Fibroblast of the conjunctiva (primary cell): Measurements from ENCODE around the gene ZNF672.
"Not testable (repeated sequence)": the region's sequence is repeated elsewhere in the genome, so short reads cannot be mapped to it uniquely, and the experiment has no call there.

Experiments used
- DNase-seq: peaks from one replicate; pipeline ENCODE4 v3.0.0-alpha.2; 2010; ENCODE audit warnings: low read depth

ZNF672 gene

DNA sequence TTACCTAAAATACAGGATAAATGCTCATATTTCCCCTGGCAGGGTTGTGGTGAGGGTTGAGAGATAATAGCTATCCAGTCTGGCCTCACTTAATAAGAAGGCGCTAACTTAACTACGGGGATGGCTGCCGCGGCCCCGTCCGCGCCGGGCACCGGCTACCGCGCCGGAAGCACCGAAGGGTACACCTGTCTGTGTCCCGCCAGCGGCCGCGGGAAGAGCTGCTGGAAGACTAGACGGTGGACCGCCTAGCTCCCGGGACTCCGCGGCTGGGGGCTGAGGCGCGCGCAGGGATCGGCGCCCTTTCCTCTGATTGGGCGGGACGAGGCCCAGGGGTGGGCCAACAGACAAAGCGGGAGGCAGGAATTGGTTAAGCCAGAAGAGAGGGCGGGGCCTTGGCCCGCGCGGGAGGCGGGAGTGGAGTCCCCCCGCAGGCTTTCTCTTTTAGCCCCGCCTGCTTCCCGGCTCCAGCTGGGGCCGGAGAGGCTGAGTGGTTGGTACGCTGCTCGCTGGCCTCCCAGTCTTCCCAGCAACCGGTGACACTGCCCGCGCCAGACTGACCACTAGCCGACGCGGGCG, at the start of gene ZNF672:
TSS of gene ZNF672 (plus strand) at position 444 of the 576 bp plus-strand sequence. CDS start 9,051 bp downstream, outside the sequence.
- DNase-seq: peak; percentile 95

- no peak for DNase-seq
These were observed 49.7 kb upstream of the ZNF672 start for GRCh38 chr1:248788327-248788726.

GRCh38 chr1:248789337-248789736, 48.7 kb upstream of the ZNF672 start:
- DNase-seq: not testable (repeated sequence)

GRCh38 chr1:248790456-248790855, 47.6 kb upstream of the ZNF672 start:
- no peak for DNase-seq

DNA sequence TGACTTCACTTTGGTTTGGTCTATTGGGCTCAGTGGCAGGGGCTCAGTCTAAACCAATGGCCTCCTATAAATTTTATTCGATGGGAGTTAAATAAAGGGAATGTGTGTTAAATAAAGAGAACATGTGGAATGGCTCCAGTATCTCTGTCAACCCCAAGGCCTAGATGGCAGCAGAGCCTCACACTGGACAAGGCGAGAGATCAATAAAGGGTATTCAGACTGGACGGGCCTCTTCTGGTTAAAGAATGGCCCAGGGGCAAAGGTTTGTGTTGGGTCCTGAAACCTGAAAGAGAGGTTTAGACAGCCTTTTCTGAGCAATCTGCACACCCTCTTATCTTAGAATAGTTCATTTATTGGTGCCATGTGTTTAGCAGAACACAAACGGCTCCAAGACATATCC, 47.0 kb upstream of the ZNF672 start:
- no peak for DNase-seq

DNA sequence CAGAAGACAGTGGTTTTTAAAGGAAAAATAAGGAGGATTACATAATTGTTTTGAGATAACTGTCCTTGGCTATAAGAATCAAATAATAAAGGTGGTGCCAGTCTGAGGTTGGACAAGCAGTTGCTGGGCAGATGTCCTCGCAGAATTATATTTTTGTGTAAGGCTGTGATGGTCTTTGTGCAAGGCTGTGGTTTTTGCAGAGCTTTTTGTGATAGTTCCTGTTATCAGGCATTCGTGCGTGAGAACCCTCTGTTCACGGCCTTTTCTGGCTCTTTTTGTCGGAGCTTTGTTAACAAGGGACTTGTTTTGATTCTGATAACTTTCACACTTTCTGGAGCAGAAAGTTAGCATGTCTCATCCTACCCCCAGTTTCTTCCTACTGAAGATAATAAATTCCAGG, 45.7 kb upstream of the ZNF672 start:
- DNase-seq: no peak

GRCh38 chr1:248793592-248793991, 44.4 kb upstream of the ZNF672 start:
- no peak for DNase-seq

DNA sequence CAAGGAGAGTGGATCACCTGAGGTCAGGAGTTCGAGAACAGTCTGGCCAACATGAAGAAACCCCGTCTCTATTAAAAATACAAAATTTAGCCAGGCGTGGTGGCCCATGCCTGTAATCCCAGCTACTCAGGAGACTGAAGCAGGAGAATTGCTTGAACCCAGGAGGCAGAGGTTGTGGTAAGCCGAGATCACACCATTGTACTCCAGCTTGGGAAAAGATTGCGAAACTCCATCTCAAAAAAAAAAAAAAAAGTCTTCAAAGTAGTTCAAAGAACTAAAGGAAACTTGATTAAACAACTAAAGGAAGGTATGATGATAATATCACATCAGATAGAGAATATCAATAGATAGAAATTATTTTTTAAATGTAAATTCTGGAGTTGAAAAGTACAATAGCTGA, 43.4 kb upstream of the ZNF672 start:
- DNase-seq: not testable (repeated sequence)

DNA sequence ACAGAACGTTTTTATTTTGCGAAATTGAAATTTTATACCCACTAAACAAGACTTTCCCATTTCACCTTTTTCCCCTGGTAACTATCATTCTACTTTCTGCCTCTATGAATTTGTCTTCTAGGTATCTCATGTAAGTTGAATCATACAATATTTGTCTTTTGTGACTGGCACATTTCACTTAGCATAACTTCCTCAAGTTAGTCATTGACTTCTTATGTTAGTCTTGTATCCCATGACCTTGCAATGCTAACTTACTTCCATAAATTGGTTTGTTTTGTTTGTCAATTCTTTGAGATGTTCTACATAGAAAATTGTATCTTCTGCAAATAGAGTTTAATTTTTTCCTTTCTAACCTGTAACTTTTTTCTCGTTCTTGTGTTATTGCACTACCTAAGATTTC, 39.2 kb upstream of the ZNF672 start:
- DNase-seq: no peak

- DNase-seq: no peak
These were observed 37.6 kb upstream of the ZNF672 start for GRCh38 chr1:248800459-248800858.

DNA sequence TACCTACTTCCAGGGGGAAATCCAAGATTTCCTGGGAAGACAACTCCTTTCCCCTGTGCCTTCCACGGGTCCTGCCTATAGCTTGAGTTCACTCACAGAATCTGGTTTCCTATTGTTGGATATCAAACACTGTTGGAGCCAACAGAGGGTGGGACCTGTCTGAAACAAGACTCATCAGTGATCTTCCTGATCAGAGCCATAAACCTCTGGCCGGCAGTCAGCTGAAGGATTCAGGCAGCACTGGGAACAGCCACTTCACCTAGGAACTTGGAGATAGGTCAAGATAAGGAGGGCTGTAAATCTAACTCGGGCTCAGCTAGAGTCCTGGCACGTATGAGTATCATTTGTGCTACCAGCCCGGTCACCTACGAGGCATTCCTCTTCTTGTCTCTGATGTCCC, 35.6 kb upstream of the ZNF672 start:
- no peak for DNase-seq

- DNase-seq: not testable (repeated sequence)
These were observed 34.5 kb upstream of the ZNF672 start for GRCh38 chr1:248803501-248803900.

DNA sequence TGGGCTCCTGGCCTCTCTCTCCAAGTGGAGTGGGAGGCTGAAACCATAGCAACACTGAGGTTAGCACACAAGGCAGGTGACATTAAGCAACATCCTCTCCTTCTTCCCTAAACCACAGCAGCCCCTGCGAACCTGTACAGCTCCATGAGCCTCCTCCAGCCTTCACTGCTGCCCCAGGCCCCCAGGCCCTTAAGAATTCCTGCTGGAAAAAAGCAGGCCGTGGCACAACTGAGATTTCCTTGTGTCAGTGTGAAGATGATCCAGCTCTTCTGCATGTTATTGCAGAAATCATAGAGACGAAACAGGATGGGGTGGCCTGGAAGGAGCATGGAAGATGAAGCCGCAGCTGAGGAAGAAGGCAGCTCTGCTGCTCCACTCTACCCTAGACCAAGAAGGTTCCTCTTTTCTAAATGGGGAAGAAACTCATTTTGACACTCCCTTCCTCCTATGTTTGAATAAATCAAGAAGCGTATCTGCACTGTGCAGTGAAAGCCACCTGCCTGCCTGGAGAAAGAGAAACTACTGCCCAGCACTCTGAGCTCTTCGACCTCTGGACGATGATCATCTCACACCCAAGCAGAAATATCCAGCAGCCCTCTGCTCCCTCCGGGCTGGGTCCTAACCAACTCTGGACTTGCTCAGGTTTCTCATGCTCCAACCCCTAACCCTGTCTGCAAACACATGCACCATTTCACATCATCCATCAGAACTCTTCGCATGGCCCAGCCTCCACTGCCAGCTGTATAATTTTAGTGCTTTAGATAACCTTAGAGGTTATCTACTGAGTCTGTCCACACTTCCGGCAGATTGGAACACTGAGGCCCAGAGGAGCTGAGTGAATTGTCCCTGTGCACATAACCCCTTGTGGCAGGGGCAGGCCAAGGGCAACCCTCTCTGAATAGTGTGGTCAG, 33.0 kb upstream of the ZNF672 start:
- no peak for DNase-seq

DNA sequence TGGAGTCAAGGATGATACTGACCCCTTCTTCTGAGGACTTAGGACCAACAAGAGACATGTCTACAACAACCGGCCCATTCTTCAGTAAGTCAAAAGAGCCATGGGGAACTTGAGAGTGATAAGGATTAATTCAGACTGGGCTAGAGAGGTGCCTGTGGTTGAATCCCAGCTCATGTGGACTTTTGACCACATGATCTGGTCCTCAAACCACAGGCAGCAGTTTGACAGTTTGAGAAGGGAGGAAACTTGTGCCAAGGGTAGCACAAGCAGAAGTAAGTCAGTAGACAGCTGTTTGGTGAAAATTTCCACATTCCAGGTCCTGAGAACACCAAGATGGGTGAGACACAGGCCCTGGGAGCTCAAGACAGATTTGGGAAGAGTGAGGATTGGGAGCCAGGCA, 32.1 kb upstream of the ZNF672 start:
- DNase-seq: no peak

DNA sequence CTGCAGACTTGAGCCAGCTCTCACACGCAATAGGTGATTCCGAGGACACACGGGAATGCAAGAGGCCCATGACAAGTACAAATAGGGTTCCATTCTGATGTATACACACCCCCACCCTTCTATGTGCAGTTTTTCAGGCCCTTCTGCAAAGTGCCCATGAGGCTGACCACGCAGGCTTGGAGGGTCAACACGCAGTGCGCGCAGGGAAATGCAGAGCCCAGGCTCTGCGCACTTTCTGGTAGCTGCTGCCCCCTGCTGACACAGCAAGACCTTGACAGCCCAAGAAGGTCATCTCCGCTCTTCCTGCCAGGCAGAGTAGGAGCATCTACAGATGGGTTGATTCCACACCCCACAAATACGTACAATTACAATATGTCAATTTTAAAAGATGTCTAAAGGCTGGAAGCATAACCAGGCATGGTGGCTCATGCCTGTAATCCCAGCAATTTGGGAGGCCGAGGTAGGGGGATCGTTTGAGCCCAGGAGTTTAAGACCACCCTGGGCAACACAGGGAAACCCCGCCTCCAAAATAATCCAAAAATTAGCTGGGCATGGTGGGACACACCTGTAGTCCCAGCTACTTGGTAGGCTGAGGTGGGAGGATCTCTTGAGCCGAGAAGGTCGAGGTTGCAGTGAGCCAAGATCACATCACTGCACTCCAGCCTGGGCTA, 30.8 kb upstream of the ZNF672 start:
- no peak for DNase-seq

DNA sequence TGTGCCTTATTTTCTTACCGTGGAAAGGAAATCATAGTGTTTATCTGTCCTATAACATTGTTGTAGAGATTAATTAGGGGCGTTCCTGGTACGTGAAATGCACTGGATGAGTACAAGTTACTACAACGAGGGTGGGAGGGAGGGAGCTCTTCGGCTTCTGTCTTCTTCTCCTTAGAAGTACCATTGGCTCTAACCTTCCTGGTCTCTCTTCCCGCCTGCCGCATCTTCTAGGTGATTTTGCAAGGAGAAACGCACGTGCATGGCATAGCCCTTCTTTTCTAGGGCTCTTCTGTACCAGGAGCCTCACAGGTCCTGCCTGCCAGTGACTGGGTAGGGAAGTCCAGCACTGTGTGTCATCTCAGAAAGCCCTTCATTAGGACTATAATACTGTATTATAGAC, 29.1 kb upstream of the ZNF672 start:
- no peak for DNase-seq

GRCh38 chr1:248810000-248810726, 27.9 kb upstream of the ZNF672 start:
- DNase-seq: no peak

- no peak for DNase-seq
These were observed 27.1 kb upstream of the ZNF672 start for GRCh38 chr1:248810727-248811513.

DNA sequence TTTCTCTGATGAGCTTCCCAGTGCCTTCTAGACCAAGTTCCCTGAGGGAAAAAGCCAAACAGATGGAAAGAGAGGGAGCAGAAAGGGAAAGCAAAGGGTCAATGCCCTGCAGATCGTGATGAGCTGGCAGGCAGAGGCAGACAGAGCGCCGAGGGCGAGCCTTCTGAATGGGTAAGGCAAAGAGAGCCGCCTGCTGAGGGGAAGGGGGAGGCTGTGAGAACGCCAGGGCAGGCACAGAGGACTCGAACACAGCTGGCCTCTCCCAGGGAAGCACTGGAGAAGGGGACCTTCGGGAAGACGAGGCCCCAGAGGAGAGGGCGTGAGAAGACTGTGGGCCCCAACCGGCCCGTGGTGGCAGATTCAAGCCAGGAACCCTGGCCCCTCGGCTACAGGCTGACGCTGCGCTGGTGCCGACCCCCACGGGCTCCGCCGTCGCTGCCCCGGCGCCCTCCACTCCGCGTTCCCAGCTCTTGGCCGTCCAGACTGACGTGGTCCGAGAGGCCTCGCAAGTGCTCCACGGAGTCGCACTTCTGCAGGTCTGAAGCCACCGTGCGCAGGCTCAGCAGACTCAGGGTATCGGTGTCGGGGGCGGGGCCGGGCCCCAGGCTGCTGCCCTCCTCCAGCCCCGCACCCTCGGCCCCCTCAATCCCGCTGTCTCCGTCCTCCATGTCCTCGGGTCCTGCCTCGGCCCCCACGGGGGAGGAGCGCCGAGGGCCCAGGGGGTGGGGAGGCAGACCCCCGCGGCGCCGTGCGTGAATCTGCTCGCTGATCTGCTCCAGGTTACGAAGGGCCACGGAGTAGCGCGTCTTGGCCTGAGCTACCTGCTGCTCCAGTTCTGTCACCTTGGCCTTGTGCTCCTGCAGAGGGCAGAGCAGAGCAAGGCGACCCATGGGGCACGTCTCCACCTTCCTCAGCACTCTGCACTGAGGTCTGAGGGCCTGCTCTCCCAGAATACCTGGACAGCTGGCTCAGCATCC, 26.2 kb upstream of the ZNF672 start:
- DNase-seq: no peak

- DNase-seq: no peak
These were observed 25.1 kb upstream of the ZNF672 start for GRCh38 chr1:248812736-248813425.
